Embryonic facial prominence (tissue), 1 donor: ENCODE measurements around the gene SFRP5.

ENCODE experiments used
- DNase-seq: peaks from one replicate; pipeline ENCODE4 v3.0.0-alpha.2; 2016; ENCODE audit errors: extremely low spot score

Gene SFRP5

GRCh38 chr10:97785731-97786130, 13.9 kb upstream of the SFRP5 start:
- no peak for DNase-seq

- no peak for DNase-seq
These were observed 13.4 kb upstream of the SFRP5 start for GRCh38 chr10:97785231-97785630.

- DNase-seq, result no peak
These were observed 12.5 kb upstream of the SFRP5 start for GRCh38 chr10:97784200-97784810.

- DNase-seq, result no peak
These were observed 10.8 kb upstream of the SFRP5 start for GRCh38 chr10:97782455-97783228.

GRCh38 chr10:97781618-97782331, 10.0 kb upstream of the SFRP5 start:
- DNase-seq, result no peak

- DNase-seq, result no peak
These were observed 9.2 kb upstream of the SFRP5 start for GRCh38 chr10:97780841-97781617.

GRCh38 chr10:97779975-97780374, 8.2 kb upstream of the SFRP5 start:
- no peak for DNase-seq

GRCh38 chr10:97779492-97779891, 7.7 kb upstream of the SFRP5 start:
- no peak for DNase-seq

- DNase-seq, result no peak
These were observed 6.9 kb upstream of the SFRP5 start for GRCh38 chr10:97778452-97779302.

GRCh38 chr10:97777143-97777542, 5.3 kb upstream of the SFRP5 start:
- DNase-seq, result no peak

GRCh38 chr10:97774811-97775294, 3.1 kb upstream of the SFRP5 start:
- no peak for DNase-seq

- DNase-seq, result no peak
These were observed 1.3 kb upstream of the SFRP5 start for GRCh38 chr10:97773096-97773495.

GRCh38 chr10:97771055-97771891, 526 bp downstream of the SFRP5 start:
- DNase-seq, result no peak

GRCh38 chr10:97770255-97770654, 1.5 kb downstream of the SFRP5 start:
- no peak for DNase-seq

- DNase-seq, result no peak
These were observed 3.2 kb downstream of the SFRP5 start for GRCh38 chr10:97768322-97769315.

- no peak for DNase-seq
These were observed 4.5 kb downstream of the SFRP5 start for GRCh38 chr10:97766996-97767924.

GRCh38 chr10:97766106-97766810, 5.5 kb downstream of the SFRP5 start:
- DNase-seq, result no peak
